A549 (cell line): ENCODE results near the gene TEX2. TPM values are rescaled to one million over a fixed set of nuclear protein-coding genes. Genes with fewer than 3 reads are reported as not detected.
A peak's percentile ranks its signal among the peaks of the same experiment; 100 is the strongest.

Experiments used
- ATAC-seq, 2 experiments: fragments of 200-7000 bp in 1 of 2; fragments of >200 bp in 1 of 2; cut with Nextera tagmentation in 1 of 2; cut with Tn5 transposase in 1 of 2; 3 replicates each; pipeline versions ENCODE4 v1.8.0 to v1.9.1; 2018 to 2020; ENCODE audit warnings: mild to moderate bottlenecking in 1 of 2, moderate library complexity in 1 of 2
- CTCF ChIA-PET: fragments of 300-600 bp; sonication (Branson Sonifier 250); formaldehyde crosslinking; extraction: SDS; loops from one replicate; lab custom pipeline; 2021; ENCODE audit warnings: antibody characterized with exemption, inconsistent platforms; lab: Yijun Ruan, JAX
- POLR2A ChIA-PET: fragments of 350-600 bp; formaldehyde crosslinking; extraction: SDS; loops from one replicate; lab custom pipeline; 2021; ENCODE audit warnings: antibody characterized with exemption, inconsistent platforms; lab: Yijun Ruan, JAX
- DNase-seq, 2 experiments: peaks; one replicate each; pipeline versions ENCODE4 v3.0.0 to v3.0.0-alpha.2; 2011 to 2016; ENCODE audit warnings: low read depth in 1 of 2, low spot score in 1 of 2
- FAIRE-seq: peaks from 2 replicates; lab custom pipeline; 2011; peaks lifted over from hg19 to GRCh38; lab: Jason Lieb, UNC
- H3K27ac ChIP-seq, 2 experiments: fragments of >200 bp; sonication (Bioruptor Twin); formaldehyde crosslinking; 3 replicates each; pipeline ENCODE4 v1.5.1; 2016 to 2017
- H3K4me1 ChIP-seq: fragments of >200 bp; sonication (Bioruptor Twin); formaldehyde crosslinking; 3 replicates; pipeline ENCODE4 v1.6.1; 2016
- H3K4me2 ChIP-seq: fragments of >200 bp; sonication (Bioruptor Twin); formaldehyde crosslinking; 3 replicates; pipeline ENCODE4 v1.6.1; 2016
- H3K4me3 ChIP-seq: fragments of >200 bp; sonication (Bioruptor Twin); formaldehyde crosslinking; 3 replicates; pipeline ENCODE4 v1.5.1; 2016
- H3K9me3 ChIP-seq: fragments of >200 bp; sonication (Bioruptor Twin); formaldehyde crosslinking; 3 replicates; pipeline ENCODE4 v1.6.1; 2016
- E2F6 ChIP-seq: IDR thresholded peaks from 2 replicates; pipeline ENCODE4 v1.6.1; 2012; ENCODE audit warnings: low read depth, borderline replicate concordance
- EHMT2 ChIP-seq: fragments of 200-600 bp; sonication (generic); IDR thresholded peaks from 2 replicates; pipeline ENCODE4 v1.6.1; 2016; ENCODE audit warnings: antibody characterized with exemption, low read depth, mild to moderate bottlenecking, moderate library complexity
- EP300 ChIP-seq, 2 experiments: fragments of >200 bp; sonication (Bioruptor Twin); formaldehyde crosslinking; IDR thresholded peaks; 2 replicates in 1 of 2; 3 replicates in 1 of 2; pipeline ENCODE4 v1.6.1; 2016 to 2017
- FOSL2 ChIP-seq, 2 experiments: fragments of 450-650 bp in 1 of 2; fragments of >200 bp in 1 of 2; sonication (Bioruptor Twin) in 1 of 2; formaldehyde crosslinking; IDR thresholded peaks; 2 replicates each; pipeline versions ENCODE4 v1.5.0 to v1.6.1; 2016 to 2020; ENCODE audit warnings: mild to moderate bottlenecking in 1 of 2, moderate library complexity in 1 of 2
- HDAC2 ChIP-seq: fragments of 200-600 bp; sonication (generic); IDR thresholded peaks from 2 replicates; pipeline ENCODE4 v1.6.1; 2016
- HMGXB4 ChIP-seq: fragments of 250-450 bp; sonication (Bioruptor Pico); IDR thresholded peaks from 2 replicates; pipeline ENCODE4 v1.5.0; 2021; ENCODE audit warnings: mild to moderate bottlenecking, moderate library complexity, borderline replicate concordance
- JUN ChIP-seq, 2 experiments: fragments of >200 bp; sonication (Bioruptor Twin); formaldehyde crosslinking; IDR thresholded peaks; 2 replicates in 1 of 2; 3 replicates in 1 of 2; pipeline ENCODE4 v1.6.1; 2016 to 2017
- KDM1A ChIP-seq: fragments of 200-600 bp; sonication (generic); IDR thresholded peaks from 2 replicates; pipeline ENCODE4 v1.6.1; 2016; ENCODE audit warnings: low read depth, mild to moderate bottlenecking
- POLR2A ChIP-seq: IDR thresholded peaks from 2 replicates; pipeline ENCODE4 v1.6.1; 2012; ENCODE audit warnings: mild to moderate bottlenecking, low read length
- RAD21 ChIP-seq, 2 experiments: fragments of >200 bp in 1 of 2; sonication (Bioruptor Twin) in 1 of 2; formaldehyde crosslinking in 1 of 2; IDR thresholded peaks in 1 of 2; conservative IDR thresholded peaks in 1 of 2; 2 replicates in 1 of 2; 3 replicates in 1 of 2; pipeline ENCODE4 v1.6.1; 2012 to 2018; ENCODE audit warnings: inconsistent platforms in 1 of 2
- REST ChIP-seq: fragments of 200-600 bp; sonication (generic); IDR thresholded peaks from 2 replicates; pipeline ENCODE4 v1.6.1; 2016; ENCODE audit warnings: antibody characterized with exemption, mild to moderate bottlenecking, moderate library complexity
- RFX5 ChIP-seq: fragments of 450-650 bp; IDR thresholded peaks from 2 replicates; pipeline ENCODE4 v1.7.1; 2014; ENCODE audit warnings: antibody characterized with exemption, mild to moderate bottlenecking, moderate library complexity
- SREBF2 ChIP-seq: fragments of 450-650 bp; IDR thresholded peaks from 2 replicates; pipeline ENCODE4 v1.6.1; 2014; ENCODE audit warnings: mild to moderate bottlenecking, moderate library complexity
- TFCP2L1 ChIP-seq: fragments of 250-450 bp; sonication (Bioruptor Pico); IDR thresholded peaks from 2 replicates; pipeline ENCODE4 v1.5.0; 2021; ENCODE audit warnings: mild to moderate bottlenecking
- ZC3H11A ChIP-seq: fragments of 450-650 bp; IDR thresholded peaks from 2 replicates; pipeline ENCODE4 v1.6.1; 2014; ENCODE audit warnings: antibody characterized with exemption, mild to moderate bottlenecking
- WGBS: methylation state at CpG from one replicate; pipeline ENCODE4 v1.1.6; 2017; ENCODE audit errors: missing lambda C conversion rate; 5-methylcytosine and 5-hydroxymethylcytosine counted together
- polyA plus RNA-seq, 4 experiments: library from polyadenylated mRNA; depleted of rRNA in 3 of 4; stranded (reverse); fragments of >200 nt; fragmentation: RNase III in 1 of 4; extraction: RNeasy Plus Mini Kit Qiagen cat#74134 plus additional on column Dnase treatment in 1 of 4; gene quantifications; 2 replicates in 3 of 4; 3 replicates in 1 of 4; pipeline ENCODE4 v1.2.3, GENCODE V29; 2011 to 2017
- TF ChIP-seq, protein P1 (sequence below): fragments of 450-650 bp; IDR thresholded peaks from 2 replicates; pipeline ENCODE4 v1.6.1; 2014; ENCODE audit warnings: antibody characterized with exemption

Gene TEX2
- polyA plus RNA-seq, 2 of the 4 experiments (the other 2 are of a cell fraction), result 9.3 to 16.2 TPM

DNA sequence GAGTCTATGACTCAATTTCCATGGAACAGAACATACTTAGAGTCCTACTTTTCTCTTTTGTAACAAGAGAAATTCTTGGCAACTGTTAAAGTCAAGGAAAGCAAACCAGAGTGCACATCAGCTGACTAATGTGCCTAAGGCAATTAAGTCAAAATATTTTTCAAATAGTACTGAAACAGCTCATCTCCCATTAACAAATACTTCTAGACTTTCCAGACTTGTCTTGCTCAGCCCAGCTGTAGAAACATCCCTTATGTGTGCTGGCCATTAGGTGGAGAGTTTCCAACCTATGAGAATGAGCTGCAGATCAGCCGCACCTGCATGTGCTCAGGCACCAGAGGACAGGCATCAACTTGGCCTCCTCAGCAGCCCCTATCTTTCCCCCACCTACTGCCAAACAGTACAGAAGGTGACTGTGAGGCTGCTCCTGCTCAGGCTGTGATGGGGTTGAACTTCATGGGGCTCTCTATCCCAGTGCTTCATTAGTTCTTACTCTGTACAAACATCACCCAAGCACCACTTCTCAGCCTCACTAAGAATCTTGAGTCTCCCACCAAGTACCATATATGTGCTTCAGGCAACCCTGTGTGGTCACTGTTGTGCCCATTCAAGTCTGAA lies 32.2 kb downstream of the TEX2 start:
- peak overlapping the region; percentile 23 to 29; a peak in 2 of 6 replicates for H3K27ac ChIP-seq
- ATAC-seq (peak; percentile 51 to 62; a peak in 5 of 6 replicates), FAIRE-seq (no peak), DNase-seq (peak in 1 of 2 experiments; percentile 14)
- H3K4me3 ChIP-seq, result no peak overlapping the region
- 100% methylated on average over 1 of the region's 1 CpG for WGBS
- H3K4me2 ChIP-seq, result peak overlapping the region; percentile 20; the same call in 2 of the 3 replicates
- ChIA-PET CTCF (interaction anchor here (0.7 to 4.8 kb wide), 10 partner anchors 10 to 97 kb away, joined by 3 to 22 read pairs (median 3); no protein-coding TSS in a partner anchor), POLR2A (no interaction called here)
- TF ChIP-seq HMGXB4 (CRISPR knock-in tag) (no peak), KDM1A (no peak), TFCP2L1 (CRISPR knock-in tag) (no peak), JUN (IDR thresholded peaks at IDR 0.05) (no peak), RAD21 (conservative IDR thresholded peaks at IDR 0.05 in 1 of 2, IDR thresholded peaks at IDR 0.05 in 1 of 2) (no peak), SREBF2 (no peak), EHMT2 (no peak), EP300 (IDR thresholded peaks at IDR 0.05) (no peak), FOSL2 (IDR thresholded peaks at IDR 0.05) (no peak), FOSL2 (CRISPR knock-in tag; IDR thresholded peaks at IDR 0.05) (no peak), REST (no peak), RFX5 (no peak), E2F6 (no peak), HDAC2 (no peak), POLR2A (no peak), ZC3H11A (no peak)
- TF ChIP-seq, protein P1, sequence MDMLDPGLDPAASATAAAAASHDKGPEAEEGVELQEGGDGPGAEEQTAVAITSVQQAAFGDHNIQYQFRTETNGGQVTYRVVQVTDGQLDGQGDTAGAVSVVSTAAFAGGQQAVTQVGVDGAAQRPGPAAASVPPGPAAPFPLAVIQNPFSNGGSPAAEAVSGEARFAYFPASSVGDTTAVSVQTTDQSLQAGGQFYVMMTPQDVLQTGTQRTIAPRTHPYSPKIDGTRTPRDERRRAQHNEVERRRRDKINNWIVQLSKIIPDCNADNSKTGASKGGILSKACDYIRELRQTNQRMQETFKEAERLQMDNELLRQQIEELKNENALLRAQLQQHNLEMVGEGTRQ, result no peak
- H3K4me1 ChIP-seq, result peaks cover 13% of the 10 kb centered on the region; the same call in 2 of the 3 replicates
- H3K9me3 ChIP-seq, result no peaks in the 10 kb centered on the region

DNA sequence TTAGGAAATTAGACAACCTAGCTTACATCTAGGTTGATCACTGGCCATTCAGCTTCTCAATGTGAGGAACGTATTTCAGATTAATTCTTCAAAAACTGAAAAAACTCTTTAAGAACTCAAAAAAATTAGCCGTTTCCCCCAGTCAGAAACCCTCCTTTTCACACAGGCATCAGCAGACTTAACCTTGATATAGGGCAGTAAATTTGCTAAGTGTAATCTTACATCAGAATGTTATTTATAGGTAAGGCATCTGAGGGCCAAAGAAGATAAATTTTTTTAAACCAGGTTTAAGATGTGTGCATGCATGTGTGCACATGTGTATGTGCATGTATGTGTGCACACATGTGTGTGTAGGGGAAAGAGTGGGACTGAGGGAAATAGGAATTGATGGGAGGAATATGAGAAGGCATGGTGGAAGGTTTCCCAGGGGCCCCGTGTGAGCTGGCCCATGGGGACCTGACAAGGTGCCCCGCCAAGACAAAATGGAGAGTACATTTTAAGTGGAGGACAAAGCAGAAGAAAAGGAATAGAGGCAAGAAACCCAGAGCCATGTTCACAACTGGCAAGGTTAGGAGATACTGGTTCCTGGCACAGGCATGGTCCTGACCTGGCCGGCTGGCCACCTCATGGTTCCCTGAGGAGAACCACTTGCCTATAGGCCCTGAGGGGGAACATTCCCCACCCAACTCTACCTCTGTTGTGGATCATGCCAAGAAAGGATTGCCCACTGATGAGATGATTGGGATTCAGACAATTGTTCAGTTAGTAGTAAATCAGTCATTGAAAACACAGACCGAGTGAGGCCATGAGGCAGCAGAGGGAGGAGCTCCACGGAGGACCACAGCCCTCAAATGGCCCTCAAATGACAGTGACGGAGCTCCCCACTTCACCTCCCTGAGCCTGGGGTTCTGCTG lies 33.0 kb downstream of the TEX2 start:
- no peak overlapping the region for H3K4me3 ChIP-seq
- CTCF ChIA-PET, result interaction anchor here (0.8 to 4.8 kb wide), 9 partner anchors 10 to 189 kb away, joined by 3 to 22 read pairs (median 3); no protein-coding TSS in a partner anchor
- peaks cover 13% of the 10 kb centered on the region; the same call in 2 of the 3 replicates for H3K4me1 ChIP-seq
- POLR2A ChIA-PET, result no interaction called here
- no peaks in the 10 kb centered on the region for H3K9me3 ChIP-seq
- FAIRE-seq (no peak), ATAC-seq (peak in 1 of 2 experiments; percentile 16; a peak in 1 of 6 replicates), DNase-seq (no peak)
- 86% methylated on average over 8 of the region's 8 CpGs for WGBS
- H3K4me2 ChIP-seq, result peak overlapping the region; percentile 20; the same call in 2 of the 3 replicates
- peak overlapping the region; percentile 37 to 43; a peak in 3 of 6 replicates for H3K27ac ChIP-seq
- TF ChIP-seq KDM1A, result no peak
- TF ChIP-seq, all 56 proteins: peak for 0
